DOHH2 (cell line): Measurements from ENCODE around the gene FOXA1.

Source experiments
- H3F3A ChIP-seq: fragments of 200-600 bp; sonication (generic), shearing (Covaris generic); 2 replicates; pipeline ENCODE4 v1.6.0; 2016; ENCODE audit warnings: antibody characterized with exemption, mild to moderate bottlenecking; ENCODE audit not compliant: control insufficient read depth, insufficient read depth
- H3K27ac ChIP-seq: fragments of 200-600 bp; sonication (generic); 2 replicates; pipeline ENCODE4 v1.5.1; 2014; ENCODE audit warnings: low read depth, mild to moderate bottlenecking, low read length, moderate library complexity
- H3K27me3 ChIP-seq: fragments of 200-600 bp; sonication (generic); 2 replicates; pipeline ENCODE4 v1.6.1; 2014; ENCODE audit warnings: mild to moderate bottlenecking, low read length, mixed read lengths; ENCODE audit not compliant: control insufficient read depth
- H3K36me3 ChIP-seq: fragments of 200-600 bp; sonication (generic); 2 replicates; pipeline ENCODE4 v1.6.1; 2014; ENCODE audit warnings: mild to moderate bottlenecking, low read length, moderate library complexity, mixed read lengths; ENCODE audit not compliant: control insufficient read depth
- H3K4me1 ChIP-seq: fragments of 200-600 bp; sonication (generic); 2 replicates; pipeline ENCODE4 v1.6.1; 2014; ENCODE audit warnings: mild to moderate bottlenecking, low read length, mixed read lengths; ENCODE audit not compliant: control insufficient read depth
- H3K4me2 ChIP-seq: fragments of 200-600 bp; sonication (generic); 2 replicates; pipeline ENCODE4 v1.6.0; 2014; ENCODE audit warnings: mild to moderate bottlenecking, low read length, moderate library complexity
- H3K4me3 ChIP-seq: fragments of 200-600 bp; sonication (generic); 2 replicates; pipeline ENCODE4 v1.5.1; 2014; ENCODE audit warnings: mild to moderate bottlenecking, low read length, mixed read lengths
- H3K79me2 ChIP-seq: fragments of 200-600 bp; sonication (generic); 2 replicates; pipeline ENCODE4 v1.6.1; 2014; ENCODE audit warnings: mild to moderate bottlenecking, low read length, mixed read lengths; ENCODE audit not compliant: control insufficient read depth
- H3K9me2 ChIP-seq: fragments of 200-600 bp; sonication (generic); replicated peaks from 2 replicates; pipeline ENCODE4 v1.6.1; 2014; ENCODE audit warnings: mild to moderate bottlenecking, low read length, mixed read lengths; ENCODE audit not compliant: control insufficient read depth
- H3K9me3 ChIP-seq: fragments of 200-600 bp; sonication (generic); 2 replicates; pipeline ENCODE4 v1.6.1; 2014; ENCODE audit warnings: antibody characterized with exemption, low read length, mixed read lengths; ENCODE audit not compliant: control insufficient read depth, insufficient read depth
- H4K20me1 ChIP-seq: fragments of 200-600 bp; sonication (generic); 2 replicates; pipeline ENCODE4 v1.6.0; 2014; ENCODE audit warnings: low read depth, mild to moderate bottlenecking, antibody characterized with exemption, low read length, moderate library complexity; ENCODE audit not compliant: control insufficient read depth, insufficient read depth
- CTCF ChIP-seq: fragments of 200-600 bp; sonication (generic); IDR thresholded peaks from one replicate; pipeline ENCODE4 v1.5.1; 2014; ENCODE audit warnings: antibody characterized with exemption, mild to moderate bottlenecking, low read depth, low read length; ENCODE audit not compliant: poor library complexity, severe bottlenecking
- EZH2phosphoT487 ChIP-seq: fragments of 200-600 bp; sonication (generic); IDR thresholded peaks from 2 replicates; pipeline ENCODE4 v1.6.1; 2017; ENCODE audit warnings: borderline replicate concordance, mild to moderate bottlenecking, antibody characterized with exemption, low read length, moderate library complexity, mixed read lengths

FOXA1 gene

GRCh38 chr14:37583358-37584210 lies 11.5 kb downstream of the FOXA1 start:
- no peak overlapping the region for H3K4me2 ChIP-seq
- H3K9me3 ChIP-seq = peaks cover 6% of the 10 kb centered on the region; the same call in 1 of the 2 replicates
- no peaks in the 10 kb centered on the region for H3K27me3 ChIP-seq
- no peaks in the 10 kb centered on the region for H4K20me1 ChIP-seq
- no peak overlapping the region for H3K4me3 ChIP-seq
- no peaks in the 10 kb centered on the region for H3K4me1 ChIP-seq
- no peaks in the 10 kb centered on the region for H3K9me2 ChIP-seq
- H3K27ac ChIP-seq = no peak overlapping the region
- no peaks in the 10 kb centered on the region for H3K36me3 ChIP-seq
- H3K79me2 ChIP-seq = no peaks in the 10 kb centered on the region
- H3F3A ChIP-seq = no peaks in the 10 kb centered on the region
- TF ChIP-seq EZH2phosphoT487 (no peak), CTCF (no peak)

- no peaks in the 10 kb centered on the region for H3K27me3 ChIP-seq
- TF ChIP-seq EZH2phosphoT487 = no peak
- TF ChIP-seq CTCF = no peak
Measured at GRCh38 chr14:37580146-37580545, 14.9 kb downstream of the FOXA1 start.

GRCh38 chr14:37579274-37579673 lies 15.8 kb downstream of the FOXA1 start:
- Histone ChIP-seq H3K9me3 (peaks cover 2% of the 10 kb centered on the region; the same call in 1 of the 2 replicates), H3K27ac (no peak overlapping the region), H3K9me2 (no peaks in the 10 kb centered on the region), H4K20me1 (no peaks in the 10 kb centered on the region), H3K4me3 (no peak overlapping the region), H3K36me3 (no peaks in the 10 kb centered on the region), H3K4me1 (no peaks in the 10 kb centered on the region), H3F3A (no peaks in the 10 kb centered on the region), H3K79me2 (no peaks in the 10 kb centered on the region), H3K4me2 (no peak overlapping the region), H3K27me3 (no peaks in the 10 kb centered on the region)
- no peak for TF ChIP-seq EZH2phosphoT487
- TF ChIP-seq CTCF = no peak

More at GRCh38 chr14:37580146-37580545, 14.9 kb downstream of the FOXA1 start:
- Histone ChIP-seq H3K4me2 (no peak overlapping the region), H3F3A (no peaks in the 10 kb centered on the region), H3K9me2 (no peaks in the 10 kb centered on the region), H3K36me3 (no peaks in the 10 kb centered on the region), H3K9me3 (peaks cover 5% of the 10 kb centered on the region; the same call in 1 of the 2 replicates), H3K4me1 (no peaks in the 10 kb centered on the region), H3K79me2 (no peaks in the 10 kb centered on the region), H4K20me1 (no peaks in the 10 kb centered on the region), H3K27ac (no peak overlapping the region), H3K4me3 (no peak overlapping the region)
